HG02759 (cell line): ENCODE measurements around the gene SORCS3.

ENCODE experiments used
- ATAC-seq: cut with Tn5 transposase; IDR thresholded peaks from one replicate; pipeline ENCODE4 v1.9.1; 2021; ENCODE audit warnings: mild to moderate bottlenecking, moderate library complexity; ENCODE audit not compliant: unreplicated experiment

The SORCS3 gene

GRCh38 chr10:105150259-105150880 lies 509.3 kb downstream of the SORCS3 start:
- ATAC-seq, result no peak

DNA sequence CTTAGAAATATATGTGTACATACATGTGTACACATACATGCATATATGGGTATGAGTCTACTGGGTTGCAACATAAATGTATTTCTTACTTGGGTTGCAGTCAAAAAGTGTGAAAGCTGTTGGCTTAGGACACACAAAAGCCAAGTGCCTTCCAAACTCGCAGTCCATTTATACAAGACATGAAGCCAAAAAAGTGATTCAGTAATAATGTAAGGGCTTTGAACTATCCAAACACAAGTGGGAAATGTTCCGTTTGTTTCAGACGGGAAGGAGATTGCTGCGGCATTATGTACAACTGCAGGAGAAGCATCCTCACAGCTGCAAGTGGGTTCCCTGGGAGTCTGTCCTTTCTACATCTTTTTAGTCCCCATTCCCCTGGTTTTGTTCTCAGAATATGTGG lies 513.6 kb downstream of the SORCS3 start:
- no peak for ATAC-seq

DNA sequence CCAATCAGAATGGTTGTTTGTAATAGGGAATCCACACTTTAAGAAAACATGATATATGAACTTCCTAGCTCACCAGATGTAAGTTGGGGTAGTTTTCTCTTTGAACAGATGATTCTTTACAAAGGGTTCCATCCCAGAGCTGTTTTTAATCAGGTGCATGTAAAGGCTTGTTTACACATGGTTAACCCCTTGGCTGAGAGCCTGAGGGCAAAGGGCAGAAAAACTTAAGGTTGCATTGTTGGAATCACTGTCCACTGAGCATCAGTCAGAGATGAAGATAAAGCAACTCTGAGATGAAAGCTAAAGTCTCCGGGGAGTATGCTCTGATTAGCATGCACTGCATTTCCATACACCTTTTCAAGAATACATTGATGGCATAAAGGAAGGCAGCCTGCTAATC lies 518.2 kb downstream of the SORCS3 start:
- no peak for ATAC-seq

GRCh38 chr10:105161149-105161548 lies 520.1 kb downstream of the SORCS3 start:
- ATAC-seq, result no peak

DNA sequence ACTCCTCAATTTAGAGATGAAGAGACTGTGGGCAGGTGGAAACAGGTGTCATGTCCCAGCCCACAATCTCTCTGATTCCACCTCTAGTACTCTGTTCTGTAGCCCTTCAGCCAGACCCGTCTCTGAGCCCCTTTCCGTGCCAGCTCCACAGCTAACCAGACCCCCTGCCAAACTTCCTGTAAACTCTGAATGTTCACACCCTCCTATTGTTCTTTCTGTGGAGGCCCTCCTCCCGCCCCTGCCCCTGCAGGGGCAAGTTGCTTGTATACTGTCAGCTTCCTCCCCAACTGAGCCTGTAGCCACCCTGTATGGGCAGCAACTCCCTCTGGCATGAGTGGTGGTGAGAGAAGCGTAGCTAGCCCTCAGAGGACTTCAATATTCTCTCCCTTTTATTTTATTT lies 520.7 kb downstream of the SORCS3 start:
- ATAC-seq, result no peak

DNA sequence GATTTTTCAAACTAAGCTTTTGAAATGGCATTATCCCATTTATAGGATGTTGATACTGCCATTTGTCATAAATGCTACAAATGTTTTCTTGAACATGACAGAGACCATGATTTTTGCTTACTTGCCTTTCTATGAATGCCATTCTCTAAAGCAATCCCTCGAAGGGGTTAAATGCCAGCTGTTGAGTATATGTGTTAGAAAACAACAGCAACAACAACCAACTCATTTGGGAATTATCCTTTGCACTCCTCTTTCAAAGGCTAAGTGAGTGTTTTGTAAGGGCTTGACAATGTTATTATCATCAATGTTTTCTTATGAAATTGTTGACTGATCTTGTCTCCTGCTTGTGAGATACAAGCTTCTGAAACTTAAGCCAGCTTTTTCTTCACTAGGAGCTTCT lies 529.4 kb downstream of the SORCS3 start:
- ATAC-seq, result no peak

DNA sequence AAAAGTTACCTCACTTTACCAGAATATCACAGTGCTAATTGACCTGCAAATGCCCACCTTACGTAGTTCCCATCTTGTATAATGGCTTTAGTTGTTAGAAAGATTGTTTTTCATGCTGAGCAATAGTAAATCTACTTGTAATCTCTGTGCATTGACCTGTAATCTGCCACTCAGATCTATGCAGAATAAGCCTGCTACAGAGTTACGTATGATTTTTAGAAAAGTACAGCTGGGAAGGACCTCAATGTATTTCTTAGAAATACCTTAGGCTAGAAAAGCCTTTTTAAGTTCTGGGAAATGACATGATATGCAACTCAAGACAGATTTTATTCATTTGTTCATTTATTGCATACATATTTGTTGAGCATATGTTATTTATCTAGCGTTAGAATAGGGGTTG lies 530.9 kb downstream of the SORCS3 start:
- no peak for ATAC-seq

DNA sequence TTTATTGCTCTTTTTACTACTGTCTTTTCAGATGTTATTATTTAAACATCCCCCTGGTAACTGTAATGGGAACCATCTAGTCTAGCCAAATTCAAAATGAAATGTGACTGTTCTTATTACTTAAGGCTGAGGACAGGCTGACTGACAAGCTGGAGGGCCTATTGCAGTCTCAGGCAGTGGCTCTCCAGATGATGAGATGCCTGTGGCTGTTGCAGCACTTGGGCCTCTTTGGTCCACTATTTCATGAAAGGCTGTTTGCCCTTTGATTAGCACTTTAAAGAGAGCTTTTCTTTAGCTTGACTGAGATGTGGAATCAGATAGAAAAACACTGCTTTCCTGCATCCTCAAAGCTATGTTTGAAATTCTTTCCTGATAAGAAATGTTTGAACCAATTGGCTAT lies 540.5 kb downstream of the SORCS3 start:
- ATAC-seq, result no peak

DNA sequence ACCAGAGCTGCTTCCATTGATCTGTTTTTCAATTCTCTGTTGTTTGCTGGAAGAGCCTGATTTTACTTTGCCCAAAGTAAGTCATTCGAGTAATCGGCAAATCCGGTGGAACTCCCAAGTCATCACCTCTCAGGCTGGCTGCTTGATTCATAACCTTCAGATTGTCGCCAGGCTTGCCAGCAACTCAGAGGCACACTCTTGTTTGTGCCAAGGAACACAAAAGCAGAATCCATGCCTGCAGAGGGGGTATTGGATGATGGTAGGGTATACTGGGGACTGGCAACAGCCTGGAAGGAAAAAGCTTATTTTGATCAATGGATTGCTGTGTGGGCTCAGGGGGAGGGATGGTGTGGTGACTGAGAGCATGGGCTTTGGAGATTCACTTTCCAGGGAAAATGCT lies 542.4 kb downstream of the SORCS3 start:
- no peak for ATAC-seq

DNA sequence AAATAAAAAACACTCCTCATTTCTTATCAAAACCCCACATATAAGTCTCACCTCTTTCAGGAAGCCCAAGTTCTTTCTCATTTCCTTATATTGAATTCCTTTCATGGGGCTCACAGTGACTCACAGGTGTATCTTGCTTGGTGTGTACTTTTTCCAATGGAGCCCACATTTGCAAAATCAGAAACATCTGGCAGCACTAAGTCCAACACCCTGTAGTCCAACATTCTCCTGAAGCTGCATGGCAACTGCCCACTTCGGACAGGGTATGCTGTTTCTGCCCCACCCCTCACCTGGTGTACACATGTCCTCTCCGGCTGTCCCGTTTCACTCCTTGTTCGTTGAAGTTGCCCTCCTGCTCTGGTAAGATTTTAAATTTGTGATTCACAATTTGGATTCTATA lies 544.1 kb downstream of the SORCS3 start:
- ATAC-seq, result no peak

GRCh38 chr10:105187243-105187642 lies 546.2 kb downstream of the SORCS3 start:
- ATAC-seq, result no peak

GRCh38 chr10:105188737-105189462 lies 547.8 kb downstream of the SORCS3 start:
- ATAC-seq, result no peak

DNA sequence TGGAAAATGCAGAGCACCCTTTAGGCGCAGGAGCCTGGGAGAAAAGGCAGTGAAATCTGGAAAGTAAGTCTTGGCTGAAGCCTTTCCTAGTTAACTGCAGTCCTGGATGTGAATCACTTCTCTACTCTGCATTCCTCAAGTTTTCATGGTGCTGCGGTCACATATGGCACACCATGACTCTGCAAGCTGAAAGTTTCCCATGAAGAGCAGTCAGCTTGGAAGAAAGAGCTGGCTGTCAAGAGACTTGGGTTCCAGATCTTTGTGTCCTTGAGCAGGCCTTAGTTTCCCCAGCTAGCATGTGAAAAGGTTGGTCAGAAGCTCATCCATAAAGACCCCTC lies 548.3 kb downstream of the SORCS3 start:
- ATAC-seq, result no peak

DNA sequence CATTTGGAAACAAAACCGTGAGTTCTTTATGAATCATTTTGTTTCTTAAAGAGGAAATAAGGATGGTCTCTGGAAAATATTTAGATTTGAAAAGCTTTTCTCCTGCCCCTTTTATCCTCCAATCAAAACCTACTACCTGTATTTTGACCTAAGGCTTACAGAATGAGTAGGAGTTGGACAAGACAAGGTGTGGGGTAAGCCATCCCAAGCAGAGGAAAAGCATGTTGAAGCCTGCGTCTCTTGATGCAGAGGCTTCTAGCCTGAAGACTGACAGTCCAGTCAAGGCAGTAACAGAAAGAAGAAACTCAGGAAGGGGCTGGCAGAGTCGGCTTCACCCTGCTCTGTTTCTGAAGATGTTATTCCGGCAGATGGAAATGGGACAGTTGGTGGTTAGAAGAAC lies 551.1 kb downstream of the SORCS3 start:
- no peak for ATAC-seq

DNA sequence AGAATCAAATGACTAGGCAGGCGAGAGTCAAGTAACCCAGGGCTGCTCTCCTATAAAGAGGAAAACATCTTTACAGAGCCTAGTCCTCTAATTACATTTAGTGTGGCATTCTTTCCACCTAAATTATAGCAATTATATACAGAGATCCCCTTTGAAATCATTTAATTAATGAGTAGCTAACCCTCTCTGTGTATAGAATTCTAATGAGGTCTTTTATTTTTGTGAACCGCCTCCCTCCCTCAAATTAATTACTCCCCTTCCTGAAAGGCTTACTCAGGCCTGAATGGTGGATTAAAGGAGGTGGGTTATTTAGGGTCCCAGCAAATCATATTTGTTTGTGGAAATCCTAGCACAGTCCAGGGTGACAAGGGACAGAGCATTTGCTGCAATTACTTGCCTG lies 551.8 kb downstream of the SORCS3 start:
- ATAC-seq, result no peak

GRCh38 chr10:105195831-105196230 lies 554.7 kb downstream of the SORCS3 start:
- ATAC-seq, result no peak

DNA sequence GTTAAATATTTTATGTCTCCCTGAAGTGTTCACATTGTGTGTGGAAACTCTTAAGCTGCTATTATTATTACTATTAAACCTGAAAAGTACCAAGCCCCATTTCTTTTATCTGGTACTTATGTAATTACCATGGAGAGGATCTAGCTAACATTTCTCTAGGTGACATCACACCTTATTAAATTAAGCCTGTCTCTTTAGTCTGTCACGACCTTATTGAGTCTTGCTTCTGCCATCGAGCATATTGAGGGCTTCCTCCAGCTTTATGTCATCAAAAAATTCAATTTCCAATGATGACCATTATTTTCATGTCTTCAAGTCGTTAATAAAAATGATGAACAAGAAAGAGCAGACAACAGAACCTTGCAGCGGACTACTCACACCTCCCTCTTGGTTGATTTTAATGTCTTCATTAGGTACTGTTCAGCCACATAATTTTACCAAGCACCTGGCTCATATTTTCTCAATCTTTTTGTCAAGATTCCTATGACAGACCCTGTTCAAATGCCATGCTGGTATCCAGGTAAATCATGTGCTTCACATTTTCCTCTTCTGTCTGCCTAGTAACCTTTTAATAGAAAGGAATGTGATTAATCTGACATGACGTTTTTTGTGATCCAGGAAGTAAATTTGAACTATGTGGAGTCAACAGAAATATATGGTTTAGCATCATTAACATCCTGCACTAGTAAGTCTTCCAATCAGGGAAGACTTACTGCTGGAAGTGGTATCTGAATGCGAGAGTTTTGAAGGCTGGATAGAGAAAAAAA lies 556.7 kb downstream of the SORCS3 start:
- no peak for ATAC-seq

DNA sequence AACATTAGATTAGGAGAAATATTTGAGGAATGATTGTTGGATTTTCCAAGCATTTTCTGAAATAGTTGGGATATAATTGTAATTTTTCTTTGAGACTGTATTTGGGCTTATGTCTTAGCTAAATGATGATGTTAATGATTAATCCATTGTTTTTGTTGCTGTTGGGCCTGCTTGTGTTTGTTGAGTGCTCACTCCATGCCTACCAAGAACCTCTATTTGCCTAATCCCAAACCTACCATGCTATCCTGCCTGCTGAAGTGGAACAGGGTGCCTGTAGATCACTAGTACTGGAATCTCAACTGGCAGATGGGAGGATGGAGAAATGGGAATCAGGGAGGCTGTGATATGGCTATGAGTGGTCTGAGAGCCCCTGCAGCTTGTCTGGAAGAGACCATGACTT lies 565.5 kb downstream of the SORCS3 start:
- no peak for ATAC-seq

DNA sequence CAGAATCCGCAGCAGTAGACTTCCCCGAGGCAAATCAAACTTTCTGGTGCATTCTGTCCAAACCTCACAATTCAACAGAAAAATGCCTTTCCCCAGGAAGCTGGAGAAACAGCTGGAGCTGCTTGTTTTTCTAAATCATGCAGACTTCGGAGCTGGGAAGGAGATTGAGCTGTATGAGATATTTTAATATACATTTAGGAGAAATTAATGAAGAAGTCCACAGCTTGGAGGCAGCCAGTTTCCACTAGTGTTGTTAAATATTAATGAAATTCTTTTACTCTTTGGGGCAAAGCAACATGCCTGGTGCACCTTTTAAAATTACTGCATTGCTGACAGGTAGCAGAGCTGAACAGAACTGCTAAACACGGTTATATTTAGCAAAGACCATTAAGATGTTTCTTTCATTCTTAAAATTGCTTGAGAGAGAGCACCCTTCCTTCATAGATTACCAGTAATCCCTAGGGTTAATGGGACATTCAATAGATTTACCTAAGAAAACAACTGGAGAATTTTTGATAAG lies 566.4 kb downstream of the SORCS3 start:
- no peak for ATAC-seq

DNA sequence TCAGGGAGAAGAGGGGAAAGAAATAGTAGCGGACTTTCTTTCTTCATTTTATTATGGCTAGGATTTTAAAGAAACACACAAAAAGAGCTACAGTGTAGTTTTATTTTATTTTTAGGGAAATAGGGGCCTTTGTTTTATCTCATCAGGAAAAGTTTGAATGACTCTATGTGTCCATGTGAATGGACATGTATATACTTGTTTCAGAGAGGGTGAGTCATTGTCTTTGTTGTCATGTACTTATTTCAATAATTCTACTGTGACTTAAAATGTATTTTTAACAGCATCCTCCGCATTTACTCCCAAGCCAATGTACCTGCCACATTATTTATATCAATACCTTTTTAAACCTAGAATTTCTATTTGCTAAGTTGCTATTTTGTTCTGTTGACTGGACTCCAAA lies 569.5 kb downstream of the SORCS3 start:
- ATAC-seq, result no peak

GRCh38 chr10:105237685-105238084 lies 596.6 kb downstream of the SORCS3 start:
- no peak for ATAC-seq
